ENCODE data around the gene EHBP1. TPM values are rescaled to one million over a fixed set of nuclear protein-coding genes. Genes with fewer than 3 reads are reported as not detected.
"Not testable (repeated sequence)": the region's sequence is repeated elsewhere in the genome, so short reads cannot be mapped to it uniquely, and the experiment has no call there.

Gene EHBP1
- polyA plus RNA-seq, 3 donors: 44.8 to 54.3 (median 50.8) TPM

GRCh38 chr2:63058921-63059792 is 353.6 kb downstream of the EHBP1 start:
- DNase-seq (ENCODE audit: extremely low read depth in 1 of 11, low read depth in 9 of 11, low spot score in 4 of 11): no peak

GRCh38 chr2:63059793-63060471 is 354.4 kb downstream of the EHBP1 start:
- no peak for DNase-seq (ENCODE audit: extremely low read depth in 1 of 11, low read depth in 9 of 11, low spot score in 4 of 11)

GRCh38 chr2:63060472-63060991 is 355.0 kb downstream of the EHBP1 start:
- no peak for DNase-seq (ENCODE audit: extremely low read depth in 1 of 11, low read depth in 9 of 11, low spot score in 4 of 11)

DNA sequence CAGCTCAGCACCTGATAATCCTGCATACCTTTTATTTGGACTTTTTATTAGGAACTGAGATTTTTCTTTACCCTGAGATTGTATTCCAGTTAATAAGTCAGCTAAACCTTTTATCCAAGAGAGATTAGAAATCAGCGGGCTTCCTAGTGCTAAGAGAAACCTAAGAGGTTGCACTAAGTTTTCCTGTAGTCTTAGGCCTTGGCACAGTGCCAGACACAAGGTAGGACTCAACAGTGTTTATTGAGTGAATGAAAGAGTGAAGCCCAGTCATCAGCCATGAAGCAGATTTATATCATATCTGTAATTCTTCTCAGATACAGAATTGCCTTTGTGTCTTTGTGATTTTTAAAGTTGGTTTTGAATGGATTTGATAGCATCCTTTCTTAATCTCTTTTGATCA is 358.7 kb downstream of the EHBP1 start:
- DNase-seq (ENCODE audit: extremely low read depth in 1 of 11, low read depth in 9 of 11, low spot score in 4 of 11): no peak

DNA sequence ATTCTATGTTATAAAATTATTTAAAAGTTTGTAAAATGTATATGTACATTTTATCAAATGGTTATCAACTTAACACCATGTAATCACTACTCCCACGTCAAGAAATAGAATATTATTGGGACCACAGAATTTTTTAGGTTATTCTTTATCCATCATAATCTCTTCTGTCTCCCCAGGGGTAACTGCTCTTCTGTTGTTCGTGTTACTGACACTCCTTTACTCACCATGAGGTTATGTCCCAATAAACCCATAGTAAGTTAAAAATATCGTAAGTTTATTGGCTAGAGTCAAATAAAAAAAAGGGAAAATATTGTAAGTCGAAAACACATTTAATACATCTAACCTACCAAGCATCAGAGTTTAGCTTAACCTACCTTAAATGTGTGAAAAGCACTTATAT is 359.1 kb downstream of the EHBP1 start:
- DNase-seq (ENCODE audit: extremely low read depth in 1 of 11, low read depth in 9 of 11, low spot score in 4 of 11): no peak

DNA sequence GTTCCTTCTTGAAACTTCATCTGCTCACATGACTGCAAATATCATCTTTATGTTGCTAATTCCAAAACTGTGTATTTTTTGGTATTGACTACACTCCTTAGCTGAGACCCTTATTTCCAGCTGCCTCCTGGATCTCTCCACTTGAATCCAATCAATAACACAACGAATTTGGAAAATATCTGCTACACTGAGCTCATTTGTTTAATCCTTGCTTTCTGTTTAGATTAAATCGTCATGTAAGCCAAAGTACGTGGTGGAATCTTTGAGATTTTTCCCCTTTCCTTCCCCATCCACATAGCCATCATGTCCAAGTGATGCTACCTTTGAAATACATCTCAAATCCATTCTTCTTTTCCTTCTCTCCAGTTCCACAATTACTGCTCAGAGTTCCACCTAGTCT is 360.8 kb downstream of the EHBP1 start:
- DNase-seq (ENCODE audit: extremely low read depth in 1 of 11, low read depth in 9 of 11, low spot score in 4 of 11): no peak

GRCh38 chr2:63066838-63067237 is 361.3 kb downstream of the EHBP1 start:
- no peak for DNase-seq (ENCODE audit: extremely low read depth in 1 of 11, low read depth in 9 of 11, low spot score in 4 of 11)

DNA sequence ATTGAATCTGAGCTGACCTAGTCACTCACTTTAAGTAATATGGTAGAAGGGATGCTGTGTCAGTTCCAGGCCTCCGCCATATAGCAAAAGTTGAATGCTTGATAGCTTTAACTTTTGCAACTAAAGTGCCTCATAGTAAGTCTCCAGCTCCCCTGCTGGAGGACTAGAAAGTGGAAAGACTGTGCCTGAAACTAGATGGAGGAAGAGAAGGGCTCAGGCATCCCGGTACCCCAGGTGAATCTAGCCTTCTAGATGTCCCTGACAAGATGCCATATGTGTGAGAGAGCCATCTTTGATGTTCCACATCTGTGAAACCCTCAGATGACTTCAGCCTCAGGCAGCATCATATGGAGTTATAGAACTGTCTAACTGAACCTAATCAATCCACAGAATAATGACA is 366.2 kb downstream of the EHBP1 start:
- no peak for DNase-seq (ENCODE audit: extremely low read depth in 1 of 11, low read depth in 9 of 11, low spot score in 4 of 11)

GRCh38 chr2:63073994-63074393 is 368.5 kb downstream of the EHBP1 start:
- no peak for DNase-seq (ENCODE audit: extremely low read depth in 1 of 11, low read depth in 9 of 11, low spot score in 4 of 11)

DNA sequence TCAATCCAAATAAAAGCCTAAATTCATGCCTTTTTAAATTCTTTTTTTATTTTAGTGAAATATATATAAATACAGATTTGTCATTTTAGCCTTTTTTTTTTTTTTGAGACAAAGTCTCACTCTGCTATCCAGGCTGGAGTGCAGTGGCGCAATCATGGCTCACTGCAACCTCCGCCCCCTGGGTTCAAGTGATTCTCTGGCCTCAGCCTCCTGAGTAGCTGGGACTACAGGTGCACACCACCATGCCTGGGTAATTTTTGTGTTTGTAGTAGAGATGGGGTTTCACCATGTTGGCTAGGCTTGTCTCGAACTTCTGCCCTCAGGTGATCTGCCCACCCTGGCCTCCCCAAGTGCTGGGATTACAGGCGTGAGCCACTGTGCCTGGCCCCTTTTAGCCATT is 368.9 kb downstream of the EHBP1 start:
- DNase-seq (ENCODE audit: extremely low read depth in 1 of 11, low read depth in 9 of 11, low spot score in 4 of 11): not testable (repeated sequence)

GRCh38 chr2:63078852-63079606 is 373.5 kb downstream of the EHBP1 start:
- no peak for DNase-seq (ENCODE audit: extremely low read depth in 1 of 11, low read depth in 9 of 11, low spot score in 4 of 11)

DNA sequence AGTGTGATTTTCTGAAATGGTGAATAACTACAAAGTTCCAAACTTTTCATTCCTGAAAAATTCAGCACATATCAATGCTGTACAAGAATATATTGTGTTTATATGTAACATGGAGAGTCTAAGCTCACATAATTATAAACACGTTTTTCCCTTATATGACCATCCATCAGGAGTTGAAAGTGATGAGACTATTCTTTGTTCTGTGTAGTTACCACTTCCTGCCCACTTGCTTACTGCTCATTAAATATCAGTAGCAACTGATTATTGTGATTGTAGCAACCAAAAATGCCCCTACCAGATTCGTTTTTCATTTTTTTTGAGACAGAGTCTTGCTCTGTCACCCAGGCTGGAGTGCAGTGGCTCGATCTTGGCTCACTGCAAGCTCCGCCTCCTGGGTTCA is 375.9 kb downstream of the EHBP1 start:
- no peak for DNase-seq (ENCODE audit: extremely low read depth in 1 of 11, low read depth in 9 of 11, low spot score in 4 of 11)

- no peak for DNase-seq (ENCODE audit: extremely low read depth in 1 of 11, low read depth in 9 of 11, low spot score in 4 of 11)
Measured at GRCh38 chr2:63086687-63087086, 381.2 kb downstream of the EHBP1 start.

GRCh38 chr2:63092401-63092800 is 386.9 kb downstream of the EHBP1 start:
- no peak for DNase-seq (ENCODE audit: extremely low read depth in 1 of 11, low read depth in 9 of 11, low spot score in 4 of 11)

- no peak for DNase-seq (ENCODE audit: extremely low read depth in 1 of 11, low read depth in 9 of 11, low spot score in 4 of 11)
Measured at GRCh38 chr2:63092857-63093256, 387.3 kb downstream of the EHBP1 start.

DNA sequence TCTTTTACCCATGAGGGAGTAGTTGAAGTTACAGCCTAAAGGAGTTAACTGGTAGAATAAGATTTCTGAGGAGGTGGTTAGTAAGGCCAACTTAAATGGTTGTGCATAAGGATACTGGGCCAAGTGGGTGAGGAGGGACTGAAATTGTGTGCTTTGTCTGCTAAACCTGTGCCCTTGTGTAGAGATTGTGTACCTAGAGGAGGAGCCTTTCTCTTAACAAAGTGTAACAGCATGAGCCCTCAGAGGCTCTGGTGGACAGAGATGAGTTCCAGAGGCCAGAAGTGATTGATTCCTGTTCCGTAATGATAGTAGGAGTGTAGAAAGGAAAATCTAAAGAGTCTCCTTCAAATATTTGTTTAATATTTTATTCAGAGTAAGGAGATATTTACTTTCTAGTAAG is 388.0 kb downstream of the EHBP1 start:
- DNase-seq (ENCODE audit: extremely low read depth in 1 of 11, low read depth in 9 of 11, low spot score in 4 of 11): no peak

Measured in renal cortex interstitium (tissue), 11 donors.